ENCODE measurements around the gene ZMPSTE24. TPM values are rescaled to one million over a fixed set of nuclear protein-coding genes. Genes with fewer than 3 reads are reported as not detected.

Gene ZMPSTE24
- total and polyA plus RNA-seq, 7 donors, result 12.7 to 60.2 (median 22.2) TPM

- 75 to 87% (median 77%) methylated on average over 5 of the region's 5 CpGs for WGBS, 3 donors
- Histone ChIP-seq H3K4me1 (no peaks in the 10 kb centered on the region), H3K9me3 (no peaks in the 10 kb centered on the region), H3K27ac (no peak overlapping the region), H3K4me3 (no peak overlapping the region), H3K36me3 (ENCODE audit: insufficient read depth in 1 of 2, low read depth in 1 of 2) (no peaks in the 10 kb centered on the region), H3K27me3 (ENCODE audit: insufficient read depth in 3 of 3, low read length in 2 of 3) (peaks cover 0 to 17% (median 5%) of the 10 kb centered on the region in 3 donors)
- intact Hi-C loops (cut with DNase I), result no loop called here
- ATAC-seq (peak in 3 of 4 donors; percentile 66 to 79 (median 67)), DNase-seq (no peak)
- TF ChIP-seq CTCF (IDR thresholded peaks at IDR 0.05), result peak; percentile 13
Observed at GRCh38 chr1:40305451-40305850, 47.4 kb downstream of the ZMPSTE24 start.

GRCh38 chr1:40305871-40306270 is 47.8 kb downstream of the ZMPSTE24 start:
- TF ChIP-seq CTCF (IDR thresholded peaks at IDR 0.05), result no peak
- DNase-seq, result no peak
- H3K4me3 ChIP-seq, result no peak overlapping the region
- H3K27ac ChIP-seq, result no peak overlapping the region
- peaks cover 0 to 17% (median 5%) of the 10 kb centered on the region in 3 donors for H3K27me3 ChIP-seq (ENCODE audit: insufficient read depth in 3 of 3, low read length in 2 of 3)
- WGBS, 3 donors, result 84 to 96% (median 88%) methylated on average over 2 of the region's 2 CpGs
- ATAC-seq, result no peak
- no peaks in the 10 kb centered on the region for H3K4me1 ChIP-seq
- H3K36me3 ChIP-seq (ENCODE audit: insufficient read depth in 1 of 2, low read depth in 1 of 2), result no peaks in the 10 kb centered on the region
- intact Hi-C loops (cut with DNase I), result no loop called here
- H3K9me3 ChIP-seq, result no peaks in the 10 kb centered on the region

- Histone ChIP-seq H3K36me3 (ENCODE audit: insufficient read depth in 1 of 2, low read depth in 1 of 2) (no peaks in the 10 kb centered on the region), H3K27me3 (ENCODE audit: insufficient read depth in 3 of 3, low read length in 2 of 3) (peaks cover 0 to 17% (median 5%) of the 10 kb centered on the region in 3 donors), H3K27ac (no peak overlapping the region), H3K4me1 (no peaks in the 10 kb centered on the region), H3K9me3 (no peaks in the 10 kb centered on the region), H3K4me3 (no peak overlapping the region)
- ATAC-seq (no peak), DNase-seq (no peak)
- WGBS, 3 donors, result 89 to 91% (median 90%) methylated on average over 4 of the region's 4 CpGs
- TF ChIP-seq CTCF (IDR thresholded peaks at IDR 0.05), result no peak
- intact Hi-C loops (cut with DNase I), result no loop called here
Observed at GRCh38 chr1:40306296-40306695, 48.3 kb downstream of the ZMPSTE24 start.

- intact Hi-C loops (cut with DNase I), result no loop called here
- no peak for DNase-seq
- no peak overlapping the region for H3K4me3 ChIP-seq
- no peak overlapping the region for H3K27ac ChIP-seq
- ATAC-seq, result no peak
- no peaks in the 10 kb centered on the region for H3K36me3 ChIP-seq (ENCODE audit: insufficient read depth in 1 of 2, low read depth in 1 of 2)
- peaks cover 0 to 17% (median 3%) of the 10 kb centered on the region in 3 donors for H3K27me3 ChIP-seq (ENCODE audit: insufficient read depth in 3 of 3, low read length in 2 of 3)
- 90 to 97% (median 97%) methylated on average over 6 of the region's 6 CpGs for WGBS, 3 donors
- no peaks in the 10 kb centered on the region for H3K4me1 ChIP-seq
- no peak for TF ChIP-seq CTCF (IDR thresholded peaks at IDR 0.05)
- no peaks in the 10 kb centered on the region for H3K9me3 ChIP-seq
Observed at GRCh38 chr1:40307186-40307585, 49.1 kb downstream of the ZMPSTE24 start.

- no peak for TF ChIP-seq CTCF (IDR thresholded peaks at IDR 0.05)
- WGBS, 3 donors, result 36 to 43% (median 39%) methylated on average over 6 of the region's 6 CpGs
- intact Hi-C loops (cut with DNase I), result no loop called here
Observed at GRCh38 chr1:40308036-40308727, 50.1 kb downstream of the ZMPSTE24 start.

More at GRCh38 chr1:40308036-40308727, 50.1 kb downstream of the ZMPSTE24 start:
- ATAC-seq, result no peak
- H3K27me3 ChIP-seq (ENCODE audit: insufficient read depth in 3 of 3, low read length in 2 of 3), result peaks cover 0 to 13% (median 0%) of the 10 kb centered on the region in 3 donors
- no peak overlapping the region for H3K4me3 ChIP-seq
- H3K9me3 ChIP-seq, result no peaks in the 10 kb centered on the region
- no peaks in the 10 kb centered on the region for H3K4me1 ChIP-seq
- no peak for DNase-seq
- no peak overlapping the region for H3K27ac ChIP-seq
- H3K36me3 ChIP-seq (ENCODE audit: insufficient read depth in 1 of 2, low read depth in 1 of 2), result no peaks in the 10 kb centered on the region
